Chondrocyte (in vitro differentiated cells): ENCODE measurements around the gene SMYD5. TPM values are rescaled to one million over a fixed set of nuclear protein-coding genes. Genes with fewer than 3 reads are reported as not detected.
A peak's percentile ranks its signal among the peaks of the same experiment; 100 is the strongest.

Experiments used
- DNase-seq: peaks from one replicate; pipeline ENCODE4 v3.0.0; 2021; ENCODE audit warnings: mixed read lengths, low spot score
- H3K27ac Mint-ChIP-seq: one replicate; pipeline ENCODE4 v1.8.0; 2021; ENCODE audit warnings: mild to moderate bottlenecking, moderate library complexity, mixed read lengths; ENCODE audit not compliant: unreplicated experiment
- H3K27me3 Mint-ChIP-seq: 2 replicates; pipeline ENCODE4 v1.8.0; 2021; ENCODE audit warnings: low read depth, mixed read lengths
- H3K36me3 Mint-ChIP-seq: 2 replicates; pipeline ENCODE4 v1.8.0; 2021; ENCODE audit warnings: low read depth, mixed read lengths
- H3K4me1 Mint-ChIP-seq: 2 replicates; pipeline ENCODE4 v1.8.0; 2021; ENCODE audit warnings: low read depth, mild to moderate bottlenecking, mixed read lengths
- H3K4me3 Mint-ChIP-seq: one replicate; pipeline ENCODE4 v1.8.0; 2021; ENCODE audit warnings: mild to moderate bottlenecking, moderate library complexity, mixed read lengths; ENCODE audit not compliant: unreplicated experiment
- H3K9me3 Mint-ChIP-seq: 2 replicates; pipeline ENCODE4 v1.8.0; 2021; ENCODE audit warnings: low read depth, mixed read lengths
- total RNA-seq: library from RNA; stranded (reverse); gene quantifications from 3 replicates; pipeline ENCODE4 v1.2.1, GENCODE V29; 2021
- TF ChIP-seq, protein P1 (sequence below): fragments of 200-600 bp; sonication (generic); IDR thresholded peaks from 2 replicates; pipeline ENCODE4 v1.5.0; 2021; ENCODE audit warnings: antibody characterized with exemption, mild to moderate bottlenecking, moderate library complexity

Gene SMYD5
- total RNA-seq, 1 donor from 2014 or later: 10.0 TPM

DNA sequence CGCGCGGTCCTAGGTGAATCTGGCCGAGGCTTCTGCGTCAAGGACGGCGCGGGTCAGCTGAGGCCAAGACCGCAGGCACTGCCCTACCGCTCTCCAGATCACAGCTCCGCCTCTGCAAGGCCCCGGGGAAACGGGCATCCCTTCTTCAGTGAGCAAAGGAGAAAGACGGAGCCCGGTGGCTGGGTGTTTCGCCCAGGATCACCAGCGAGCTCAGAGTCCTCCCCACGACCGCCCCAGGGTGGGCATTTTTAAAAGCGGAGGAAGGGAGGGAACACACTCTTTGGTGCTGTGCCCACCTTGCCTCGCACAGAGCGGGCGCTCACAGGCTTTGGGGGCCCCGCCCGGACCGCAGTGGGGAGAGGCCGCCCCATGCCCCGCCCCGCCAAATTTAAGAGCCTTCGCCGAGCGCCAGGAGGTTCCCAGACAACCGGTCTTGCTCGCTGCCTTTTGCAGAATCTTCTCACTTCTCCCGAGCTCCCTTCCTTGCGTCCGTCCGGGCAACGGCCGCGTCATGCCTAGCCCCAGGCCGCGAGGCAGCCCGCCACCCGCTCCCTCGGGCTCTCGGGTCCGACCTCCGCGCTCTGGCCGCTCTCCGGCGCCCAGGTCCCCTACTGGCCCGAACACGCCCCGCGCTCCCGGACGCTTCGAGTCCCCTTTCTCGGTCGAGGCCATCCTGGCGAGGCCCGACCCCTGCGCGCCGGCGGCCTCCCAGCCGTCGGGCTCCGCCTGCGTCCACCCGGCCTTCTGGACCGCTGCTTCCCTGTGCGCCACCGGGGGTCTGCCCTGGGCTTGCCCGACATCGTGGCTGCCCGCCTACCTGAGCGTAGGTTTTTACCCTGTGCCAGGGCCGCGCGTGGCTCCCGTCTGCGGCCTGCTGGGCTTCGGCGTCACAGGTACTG, 11.6 kb upstream of the SMYD5 start, which contains the start of gene NOTO:
Gene NOTO, plus strand, starts transcription at position 419 of the 899 bp plus-strand sequence. Its CDS starts 93 bp downstream, at position 512.
- Mint-ChIP-seq H3K27ac (no peak within 1 kb of the TSS), H3K36me3 (peaks cover 1% of the 10 kb centered on the region), H3K4me3 (peak within 1 kb of the TSS; percentile 42), H3K4me1 (peaks cover 6% of the 10 kb centered on the region), H3K27me3 (peaks cover 47% of the 10 kb centered on the region), H3K9me3 (no peaks in the 10 kb centered on the region)
- peak; percentile 79 for DNase-seq
- TF ChIP-seq, protein P1, sequence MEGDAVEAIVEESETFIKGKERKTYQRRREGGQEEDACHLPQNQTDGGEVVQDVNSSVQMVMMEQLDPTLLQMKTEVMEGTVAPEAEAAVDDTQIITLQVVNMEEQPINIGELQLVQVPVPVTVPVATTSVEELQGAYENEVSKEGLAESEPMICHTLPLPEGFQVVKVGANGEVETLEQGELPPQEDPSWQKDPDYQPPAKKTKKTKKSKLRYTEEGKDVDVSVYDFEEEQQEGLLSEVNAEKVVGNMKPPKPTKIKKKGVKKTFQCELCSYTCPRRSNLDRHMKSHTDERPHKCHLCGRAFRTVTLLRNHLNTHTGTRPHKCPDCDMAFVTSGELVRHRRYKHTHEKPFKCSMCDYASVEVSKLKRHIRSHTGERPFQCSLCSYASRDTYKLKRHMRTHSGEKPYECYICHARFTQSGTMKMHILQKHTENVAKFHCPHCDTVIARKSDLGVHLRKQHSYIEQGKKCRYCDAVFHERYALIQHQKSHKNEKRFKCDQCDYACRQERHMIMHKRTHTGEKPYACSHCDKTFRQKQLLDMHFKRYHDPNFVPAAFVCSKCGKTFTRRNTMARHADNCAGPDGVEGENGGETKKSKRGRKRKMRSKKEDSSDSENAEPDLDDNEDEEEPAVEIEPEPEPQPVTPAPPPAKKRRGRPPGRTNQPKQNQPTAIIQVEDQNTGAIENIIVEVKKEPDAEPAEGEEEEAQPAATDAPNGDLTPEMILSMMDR: no peak

DNA sequence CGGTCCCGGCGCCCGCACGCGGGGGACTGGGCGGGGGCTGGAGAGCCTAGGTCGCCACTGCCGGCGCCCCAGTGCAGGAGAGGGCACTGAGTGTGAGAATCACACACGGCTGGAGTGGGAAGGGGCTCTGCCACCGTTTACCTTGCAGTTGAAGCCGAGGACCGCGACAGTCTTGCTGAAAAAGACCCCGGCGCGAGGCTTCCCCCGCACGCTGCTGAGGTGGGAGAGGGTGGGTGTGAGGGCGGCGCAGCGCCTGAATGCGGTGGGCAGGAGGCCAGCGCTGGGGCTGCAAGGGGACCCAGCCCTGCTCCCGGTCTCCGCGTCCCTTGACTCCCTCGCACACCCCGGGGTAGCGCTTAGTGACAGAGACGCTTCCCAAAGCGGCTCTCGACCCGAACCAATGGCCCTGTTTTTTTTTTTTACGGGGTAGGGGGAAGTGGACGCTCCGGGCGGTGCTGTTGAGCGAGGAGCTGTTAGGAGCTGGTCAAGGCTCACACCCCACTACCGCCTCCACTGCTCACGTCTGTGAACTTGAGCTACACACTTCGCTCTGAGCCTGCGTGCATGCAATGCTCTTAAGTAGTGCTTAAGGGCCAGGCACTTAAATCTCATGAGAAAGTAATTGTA, 10.9 kb upstream of the SMYD5 start:
- H3K36me3 Mint-ChIP-seq: peaks cover 1% of the 10 kb centered on the region
- DNase-seq: peak; percentile 77
- no peak overlapping the region for H3K4me3 Mint-ChIP-seq
- H3K27ac Mint-ChIP-seq: no peak overlapping the region
- peaks cover 46% of the 10 kb centered on the region for H3K27me3 Mint-ChIP-seq
- TF ChIP-seq, protein P1: no peak
- no peaks in the 10 kb centered on the region for H3K9me3 Mint-ChIP-seq
- H3K4me1 Mint-ChIP-seq: peaks cover 6% of the 10 kb centered on the region

DNA sequence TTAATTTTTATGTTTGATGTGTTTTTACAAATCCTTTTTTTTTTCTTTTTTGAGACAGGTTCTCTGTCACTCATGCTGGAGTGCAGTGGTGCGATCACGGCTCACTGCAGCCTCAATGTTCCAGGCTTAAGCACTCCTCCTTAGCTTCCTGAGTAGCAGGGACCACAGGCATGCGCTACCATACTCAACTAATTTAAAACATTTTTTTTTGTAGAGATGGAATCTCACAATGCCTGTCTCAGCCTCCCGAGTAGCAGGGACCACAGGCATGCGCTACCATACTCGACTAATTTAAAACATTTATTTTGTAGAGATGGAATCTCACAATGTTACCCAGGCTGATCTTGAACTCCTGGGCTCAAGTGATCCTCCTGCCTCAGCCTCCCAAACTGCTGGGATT, 8.4 kb upstream of the SMYD5 start:
- H3K9me3 Mint-ChIP-seq: no peaks in the 10 kb centered on the region
- peak; percentile 32 for DNase-seq
- TF ChIP-seq, protein P1: no peak
- H3K4me3 Mint-ChIP-seq: no peak overlapping the region
- no peak overlapping the region for H3K27ac Mint-ChIP-seq
- H3K27me3 Mint-ChIP-seq: peaks cover 45% of the 10 kb centered on the region
- peaks cover 6% of the 10 kb centered on the region for H3K4me1 Mint-ChIP-seq
- peaks cover 1% of the 10 kb centered on the region for H3K36me3 Mint-ChIP-seq

DNA sequence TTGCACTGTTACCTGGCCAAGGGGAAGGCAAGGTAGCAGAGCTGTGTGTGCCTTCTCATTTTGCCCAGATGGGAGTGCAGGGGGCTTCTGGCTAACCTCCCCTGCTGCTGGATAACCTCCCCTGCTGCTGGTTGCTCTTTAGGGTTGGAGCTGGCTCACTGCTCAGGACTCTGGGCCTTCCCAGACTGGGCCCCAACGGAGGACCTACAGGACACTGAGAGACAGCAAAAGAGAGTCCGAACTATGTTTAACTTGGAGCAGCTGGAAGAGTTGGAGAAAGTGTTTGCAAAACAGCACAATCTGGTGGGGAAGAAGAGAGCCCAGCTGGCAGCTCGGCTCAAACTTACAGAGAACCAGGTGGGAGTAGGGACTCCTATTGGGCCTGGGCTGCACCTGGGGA, 5.8 kb upstream of the SMYD5 start:
- peaks cover 1% of the 10 kb centered on the region for H3K36me3 Mint-ChIP-seq
- H3K4me3 Mint-ChIP-seq: no peak overlapping the region
- H3K27me3 Mint-ChIP-seq: peaks cover 34% of the 10 kb centered on the region
- peaks cover 17% of the 10 kb centered on the region for H3K4me1 Mint-ChIP-seq
- no peak for DNase-seq
- TF ChIP-seq, protein P1: no peak
- H3K9me3 Mint-ChIP-seq: no peaks in the 10 kb centered on the region
- H3K27ac Mint-ChIP-seq: no peak overlapping the region

DNA sequence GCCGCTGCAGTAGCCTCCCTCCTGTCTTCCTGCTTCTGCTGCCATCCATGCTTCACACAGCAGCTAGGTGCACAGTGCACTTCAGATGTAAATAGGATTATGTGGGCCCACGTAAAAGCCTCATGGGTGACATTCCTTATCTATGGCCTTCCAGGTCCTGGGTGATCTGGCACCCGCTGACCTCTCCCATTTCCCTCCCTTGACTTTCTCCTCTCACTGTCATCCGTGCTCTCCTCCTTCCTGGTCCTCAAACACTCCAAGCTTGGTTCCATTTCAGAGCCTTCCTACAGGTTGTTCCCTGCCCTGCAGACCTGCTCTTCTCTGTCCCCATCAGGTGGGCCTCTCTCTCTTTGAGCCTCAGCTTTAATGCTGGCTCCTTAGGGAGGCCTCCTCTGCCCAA, 4.0 kb upstream of the SMYD5 start:
- Mint-ChIP-seq H3K9me3 (no peaks in the 10 kb centered on the region), H3K4me1 (peaks cover 32% of the 10 kb centered on the region), H3K27ac (no peak overlapping the region), H3K36me3 (no peaks in the 10 kb centered on the region), H3K4me3 (no peak overlapping the region), H3K27me3 (peaks cover 22% of the 10 kb centered on the region)
- TF ChIP-seq, protein P1: no peak
- DNase-seq: no peak
